Measurements from ENCODE around the gene FFAR3.

Gene FFAR3

GRCh38 chr19:35404879-35405622 lies 46.8 kb downstream of the FFAR3 start:
- peak in 1 of 2 donors; percentile 13 for DNase-seq

DNA sequence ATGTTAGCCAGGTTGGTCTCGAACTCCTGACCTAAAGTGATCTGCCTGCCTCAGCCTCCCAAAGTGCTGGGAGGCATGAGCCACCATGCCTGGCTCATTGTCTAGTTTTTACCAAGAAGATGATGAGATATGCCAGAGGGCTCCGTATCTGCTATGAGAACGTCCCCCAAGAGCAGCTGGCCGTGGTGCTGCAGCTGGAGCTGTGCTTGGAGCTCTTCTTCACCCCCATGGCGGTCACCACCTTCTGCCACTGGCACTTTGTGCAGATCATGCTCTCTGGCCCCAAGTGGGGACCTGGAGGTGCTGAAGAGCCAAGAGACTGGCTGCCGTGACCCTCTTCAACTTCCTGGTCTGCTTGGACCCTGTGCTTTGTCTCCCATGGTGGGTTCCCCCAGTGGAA lies 49.4 kb downstream of the FFAR3 start:
- no peak for DNase-seq

DNA sequence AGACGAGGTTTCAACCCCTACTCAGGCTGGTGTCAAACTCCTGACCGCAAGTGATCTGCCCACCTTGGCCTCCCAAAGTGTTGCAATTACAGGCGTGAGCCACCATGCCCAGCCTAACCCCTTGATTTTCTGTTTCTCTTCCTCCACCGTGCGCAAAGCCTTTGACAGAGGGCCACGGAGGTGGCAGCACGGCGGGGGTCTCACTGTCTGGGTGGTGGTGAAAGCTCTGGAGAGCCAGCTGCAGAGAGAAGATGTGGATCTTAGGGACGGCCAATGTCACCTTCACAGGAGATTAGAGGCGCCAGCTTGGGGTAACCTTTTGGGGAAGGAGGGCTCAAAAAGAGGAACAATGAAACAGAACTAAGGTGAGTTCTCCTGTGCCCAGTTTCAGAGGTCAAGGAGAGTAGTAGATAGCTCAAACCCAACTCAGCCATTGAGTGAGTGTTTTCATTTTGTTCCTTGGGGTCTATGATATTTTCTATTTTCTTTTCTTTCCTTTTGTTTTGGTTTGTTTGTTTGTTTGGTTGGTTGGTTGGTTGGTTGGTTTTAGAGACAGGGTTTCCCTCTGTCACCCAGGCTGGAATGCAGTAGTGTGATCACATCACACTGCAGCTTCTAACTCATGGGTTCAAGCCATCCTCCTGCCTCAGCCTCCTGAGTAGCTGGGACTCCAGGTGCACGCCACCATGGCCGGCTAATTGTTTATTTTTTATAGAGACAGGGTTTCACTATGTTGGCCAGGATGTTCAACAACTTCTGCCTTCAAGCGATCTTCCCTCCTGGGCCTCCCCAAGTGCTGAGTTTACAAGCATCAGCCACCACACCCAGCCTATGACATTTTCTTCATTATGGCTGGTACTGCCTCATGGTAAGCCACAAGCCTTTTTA lies 50.3 kb downstream of the FFAR3 start:
- DNase-seq = no peak

DNA sequence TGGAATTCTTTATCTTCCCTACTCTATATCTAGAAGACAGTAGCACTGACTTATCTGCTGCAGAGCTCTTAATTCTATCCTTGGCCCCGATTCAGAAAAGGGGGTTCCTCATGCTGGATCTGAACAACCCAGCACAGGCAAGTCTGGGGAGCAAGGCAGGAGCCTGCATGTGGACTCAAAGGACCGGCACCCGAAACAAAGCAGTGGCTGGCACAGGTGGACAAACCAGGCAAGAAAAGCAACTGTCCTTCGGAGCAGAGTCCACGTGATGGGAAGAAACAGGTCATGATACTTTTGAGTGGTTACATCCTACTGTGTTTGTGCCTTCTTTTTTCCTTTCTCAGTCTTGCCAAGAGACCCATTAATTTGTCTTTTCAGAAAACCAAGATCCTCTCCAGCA lies 50.9 kb downstream of the FFAR3 start:
- no peak for DNase-seq

All from CD4-positive, alpha-beta T cell treated with Interleukin-1 beta for 1 hour (primary cell).